ENCODE measurements around the gene TNRC6B.

- no peak for TF ChIP-seq CTCF (optimal IDR thresholded peaks at IDR 0.05 in 1 of 3, IDR thresholded peaks at IDR 0.05 in 1 of 3, conservative IDR thresholded peaks at IDR 0.05 in 1 of 3; ENCODE audit: extremely low read depth in 1 of 3, insufficient read depth in 2 of 3, low read length in 3 of 3)
- TF ChIP-seq EZH2 (IDR thresholded peaks at IDR 0.05; ENCODE audit: low read length) = no peak
Observed at GRCh38 chr22:40376149-40376548, 198.4 kb downstream of the TNRC6B start.

All from keratinocyte (primary cell).